ENCODE measurements around the gene SCMH1. TPM values are rescaled to one million over a fixed set of nuclear protein-coding genes. Genes with fewer than 3 reads are reported as not detected.

Gene SCMH1
- polyA plus RNA-seq, 2 of the 4 experiments (the other 2 are of a cell fraction): 11.6 to 26.7 TPM

DNA sequence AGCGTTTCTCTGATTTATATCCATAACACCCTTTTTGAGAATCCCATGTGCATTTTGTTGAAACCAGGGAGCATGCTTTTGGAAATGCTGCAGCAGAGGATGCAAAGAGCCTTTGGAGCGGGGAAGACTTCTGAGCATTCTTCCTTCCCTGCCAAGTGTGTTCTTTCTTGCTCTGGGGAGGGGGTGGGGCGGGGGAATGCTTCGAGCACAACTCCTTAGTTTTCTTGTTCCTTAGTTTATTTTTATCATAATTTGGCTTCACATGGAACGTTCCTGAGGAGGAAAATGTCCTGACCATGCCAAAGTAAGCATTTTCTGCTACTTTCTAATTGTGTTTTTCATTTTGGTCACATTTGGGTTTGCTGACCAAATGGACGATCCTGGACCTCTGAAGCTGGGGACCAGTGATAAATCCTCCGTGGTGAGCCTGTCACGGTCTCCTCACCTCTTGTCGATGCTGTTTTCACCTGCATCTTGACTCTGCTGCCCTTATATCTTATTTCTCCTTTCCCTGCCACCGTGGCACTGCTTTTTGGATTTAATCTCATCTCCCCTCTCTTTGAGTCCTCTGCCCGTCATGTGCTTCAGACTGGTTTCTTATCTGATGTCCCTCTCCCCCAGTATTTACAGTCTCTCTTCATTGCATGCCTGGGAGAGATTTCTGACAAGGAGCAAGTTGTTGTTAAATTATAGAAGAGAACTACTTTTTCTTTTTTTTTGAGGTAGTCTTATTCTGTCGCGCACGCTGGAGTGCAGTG lies 260.2 kb downstream of the SCMH1 start:
- Histone ChIP-seq H3K4me3 (peak overlapping the region; percentile 93), H3K4me1 (peaks cover 63% of the 10 kb centered on the region), H3K9me3 (no peaks in the 10 kb centered on the region), H3K4me2 (peak overlapping the region; percentile 93), H3K27ac (peak overlapping the region; percentile 99 to 100)
- CTCF ChIA-PET: interaction anchor here (3.1 kb wide), 1 partner anchor 29 kb away, joined by 8 read pairs; no protein-coding TSS in a partner anchor
- TF ChIP-seq JUNB (IDR thresholded peaks at IDR 0.05): no peak
- no peak for TF ChIP-seq RCOR1 (IDR thresholded peaks at IDR 0.05; ENCODE audit: low read depth, low read length)
- TF ChIP-seq, protein P1, sequence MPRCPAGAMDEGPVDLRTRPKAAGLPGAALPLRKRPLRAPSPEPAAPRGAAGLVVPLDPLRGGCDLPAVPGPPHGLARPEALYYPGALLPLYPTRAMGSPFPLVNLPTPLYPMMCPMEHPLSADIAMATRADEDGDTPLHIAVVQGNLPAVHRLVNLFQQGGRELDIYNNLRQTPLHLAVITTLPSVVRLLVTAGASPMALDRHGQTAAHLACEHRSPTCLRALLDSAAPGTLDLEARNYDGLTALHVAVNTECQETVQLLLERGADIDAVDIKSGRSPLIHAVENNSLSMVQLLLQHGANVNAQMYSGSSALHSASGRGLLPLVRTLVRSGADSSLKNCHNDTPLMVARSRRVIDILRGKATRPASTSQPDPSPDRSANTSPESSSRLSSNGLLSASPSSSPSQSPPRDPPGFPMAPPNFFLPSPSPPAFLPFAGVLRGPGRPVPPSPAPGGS (IDR thresholded peaks at IDR 0.05): no peak
- no peak for TF ChIP-seq ZNF302 (CRISPR knock-in tag; IDR thresholded peaks at IDR 0.05)
- no peak for TF ChIP-seq JUN (IDR thresholded peaks at IDR 0.05)
- no peak for TF ChIP-seq POLR2AphosphoS2 (conservative IDR thresholded peaks at IDR 0.05; ENCODE audit: low read length)
- TF ChIP-seq EHMT2 (IDR thresholded peaks at IDR 0.05; ENCODE audit: low read depth): no peak
- no peak for TF ChIP-seq NFE2L2 (conservative IDR thresholded peaks at IDR 0.05; ENCODE audit: low read length)
- TF ChIP-seq GATA3 (IDR thresholded peaks at IDR 0.05; ENCODE audit: borderline replicate concordance): no peak
- TF ChIP-seq RARB (CRISPR knock-in tag; IDR thresholded peaks at IDR 0.05): no peak
- no peak for TF ChIP-seq HEYL (CRISPR knock-in tag; IDR thresholded peaks at IDR 0.05)
- TF ChIP-seq HOXB5 (CRISPR knock-in tag; IDR thresholded peaks at IDR 0.05): no peak
- no peak for TF ChIP-seq MAZ (IDR thresholded peaks at IDR 0.05; ENCODE audit: borderline replicate concordance, low read depth, low read length)
- POLR2A ChIA-PET: no interaction called here
- FAIRE-seq (no peak), DNase-seq (ENCODE audit: low read depth in 1 of 2, low spot score in 1 of 2) (no peak), ATAC-seq (no peak)
- WGBS (ENCODE audit: missing lambda C conversion rate): 24% methylated on average over 14 of the region's 14 CpGs

DNA sequence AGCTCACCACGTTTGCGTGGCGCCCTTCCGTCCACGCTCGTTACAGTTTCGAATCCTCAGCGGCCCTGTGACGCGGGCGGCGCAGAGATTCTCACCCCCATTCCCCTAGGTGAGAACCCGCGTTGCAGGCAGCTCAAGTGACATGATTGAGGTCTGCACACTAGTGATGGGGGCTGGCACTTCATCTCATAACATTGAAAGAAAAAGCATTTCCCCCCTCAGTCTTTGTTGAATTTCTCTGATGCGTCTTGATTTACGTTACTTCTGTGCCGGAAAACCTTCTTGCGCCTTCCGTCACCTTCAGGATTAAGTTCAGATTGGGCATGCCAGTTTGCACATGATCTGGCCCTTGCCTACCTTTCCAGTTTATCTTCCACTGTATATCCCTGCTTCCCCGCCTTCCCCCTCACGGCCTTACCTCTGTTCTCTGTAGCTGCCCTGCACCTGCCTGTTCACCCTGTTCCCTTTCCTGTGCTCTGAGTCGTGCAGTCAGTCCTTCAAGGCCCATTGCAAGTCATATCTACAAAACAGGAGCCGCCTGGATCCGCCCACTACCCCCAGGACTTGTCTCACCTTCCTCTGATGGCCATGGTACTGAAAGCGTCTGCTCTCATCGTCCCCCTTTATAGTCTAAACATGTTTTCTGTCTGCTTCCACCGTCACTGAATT lies 261.5 kb downstream of the SCMH1 start:
- FAIRE-seq: no peak
- ATAC-seq: peak in 1 of 2 experiments; percentile 2; a peak in 2 of 6 replicates

DNA sequence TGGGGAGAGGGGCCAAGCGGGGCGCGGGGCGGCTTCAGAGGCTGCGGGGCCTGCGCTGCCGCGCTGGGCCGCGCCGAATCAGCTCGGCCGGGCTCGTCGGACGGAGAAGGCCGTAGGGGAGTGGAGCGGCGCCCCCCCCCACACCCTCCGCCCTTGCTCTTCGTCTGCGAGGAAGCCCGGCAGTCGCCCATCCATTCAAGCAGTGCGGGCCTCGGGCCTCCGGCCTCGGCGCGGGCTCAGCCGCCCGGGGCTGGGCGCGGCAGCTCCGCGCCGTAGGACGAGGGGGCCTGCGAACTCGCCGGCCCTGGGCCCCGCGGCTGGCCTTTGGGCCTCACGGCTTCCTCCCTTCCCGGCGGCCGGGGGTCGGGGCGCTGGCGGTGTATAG lies 262.0 kb downstream of the SCMH1 start:
- peak; percentile 46; the same call in 1 of the 2 replicates for TF ChIP-seq PHF8 (IDR thresholded peaks at IDR 0.05; ENCODE audit: borderline replicate concordance, low read depth)
- TF ChIP-seq, protein P1 (IDR thresholded peaks at IDR 0.05): 0 out of 3 replicates have a peak, but pooled peaks have one; percentile 17
- TF ChIP-seq JUN (IDR thresholded peaks at IDR 0.05): peak; percentile 19 to 37; a peak in 4 of 5 replicates
- no peak for TF ChIP-seq JUNB (IDR thresholded peaks at IDR 0.05)
- no peak for TF ChIP-seq HDAC2 (IDR thresholded peaks at IDR 0.05)
- ATAC-seq (peak in 1 of 2 experiments; percentile 14; a peak in 3 of 6 replicates), DNase-seq (ENCODE audit: low read depth in 1 of 2, low spot score in 1 of 2) (no peak), FAIRE-seq (no peak)
- Histone ChIP-seq H3K9me3 (no peaks in the 10 kb centered on the region), H3K4me1 (peaks cover 61% of the 10 kb centered on the region), H3K4me3 (peak overlapping the region; percentile 93), H3K4me2 (peak overlapping the region; percentile 93), H3K27ac (peak overlapping the region; percentile 99 to 100)
- ChIA-PET CTCF (interaction anchor here (0.6 to 2.7 kb wide), 11 partner anchors 9 to 130 kb away, joined by 3 to 12 read pairs (median 3); no protein-coding TSS in a partner anchor), POLR2A (interaction anchor here (0.6 to 2.4 kb wide), 10 partner anchors 13 to 118 kb away, joined by 3 to 16 read pairs (median 6); partner anchors contain the start of gene CITED4)
- WGBS (ENCODE audit: missing lambda C conversion rate): 15% methylated on average over 4 of the region's 50 CpGs

More for the DNA sequence above, 261.5 kb downstream of the SCMH1 start:
- H3K27ac ChIP-seq: peak overlapping the region; percentile 99 to 100
- peak; percentile 6; the same call in 1 of the 2 replicates for TF ChIP-seq GATA3 (IDR thresholded peaks at IDR 0.05; ENCODE audit: borderline replicate concordance)
- no peak for TF ChIP-seq CEBPB (IDR thresholded peaks at IDR 0.05)
- peaks cover 61% of the 10 kb centered on the region for H3K4me1 ChIP-seq
- H3K4me2 ChIP-seq: peak overlapping the region; percentile 93
- ChIA-PET POLR2A (interaction anchor here (0.6 to 2.4 kb wide), 10 partner anchors 11 to 119 kb away, joined by 3 to 16 read pairs (median 6); partner anchors contain the start of gene CITED4), CTCF (interaction anchor here (1.0 to 3.1 kb wide), 7 partner anchors 9 to 30 kb away, joined by 3 to 12 read pairs (median 4); no protein-coding TSS in a partner anchor)
- H3K4me3 ChIP-seq: peak overlapping the region; percentile 93
- under 1% methylated on average over 23 of the region's 27 CpGs for WGBS (ENCODE audit: missing lambda C conversion rate)
- H3K9me3 ChIP-seq: no peaks in the 10 kb centered on the region
- DNase-seq (ENCODE audit: low read depth in 1 of 2, low spot score in 1 of 2): peak in 1 of 2 experiments; percentile 61
